Measurements from ENCODE around the gene FGFRL1. TPM values are rescaled to one million over a fixed set of nuclear protein-coding genes. Genes with fewer than 3 reads are reported as not detected.

The FGFRL1 gene
- total RNA-seq, 1 experiment from 2014 or later, result 26.1 TPM

- no peak overlapping the region for H2BK120ac ChIP-seq (ENCODE audit: low read depth, low read length, poor library complexity, severe bottlenecking)
- Mint-ChIP-seq H3K4me1 (peaks cover 2% of the 10 kb centered on the region in 2 experiments; a peak in 3 of 4 replicates), H3K4me3 (no peak overlapping the region; a peak in 1 of 5 replicates), H3K27me3 (ENCODE audit: low read depth) (peaks cover 53% of the 10 kb centered on the region), H3K9me3 (peaks cover 6 to 14% of the 10 kb centered on the region in 2 experiments), H3K36me3 (ENCODE audit: insufficient read depth in 1 of 3, low read depth in 3 of 3) (no peaks in the 10 kb centered on the region; a peak in 2 of 7 replicates), H3K27ac (no peak overlapping the region)
- H2AFZ ChIP-seq (ENCODE audit: low read length), result no peak overlapping the region
- no peak overlapping the region for H3K18ac ChIP-seq (ENCODE audit: insufficient read length, low read depth, low read length)
- H3K9ac ChIP-seq (ENCODE audit: extremely low read depth, insufficient read length, low read length), result no peak overlapping the region
- no peak overlapping the region for H3K27ac ChIP-seq (ENCODE audit: insufficient read length, low read depth, low read length)
- no peak for TF ChIP-seq CTCF (conservative IDR thresholded peaks at IDR 0.05)
- no peak overlapping the region for H3K23ac ChIP-seq (ENCODE audit: insufficient read length, low read depth, low read length)
- no peaks in the 10 kb centered on the region for H3K27me3 ChIP-seq (ENCODE audit: insufficient read depth, low read length)
- no peak overlapping the region for H2BK5ac ChIP-seq (ENCODE audit: insufficient read length, low read length)
- H4K20me1 ChIP-seq (ENCODE audit: control insufficient read depth, insufficient read depth, insufficient read length), result peaks cover 3% of the 10 kb centered on the region
- H3K4ac ChIP-seq (ENCODE audit: low read depth, low read length), result no peak overlapping the region
- H4K5ac ChIP-seq (ENCODE audit: insufficient read length, low read depth, low read length), result no peak overlapping the region
- no peak overlapping the region for H3K4me2 ChIP-seq (ENCODE audit: insufficient read depth, insufficient read length, low read length)
- peak overlapping the region; percentile 31; the same call in 1 of the 2 replicates for H2BK15ac ChIP-seq (ENCODE audit: low read depth, low read length)
- H3K79me1 ChIP-seq (ENCODE audit: insufficient read depth, low read depth, low read length, poor library complexity, severe bottlenecking), result no peaks in the 10 kb centered on the region
- H3T11ph ChIP-seq (ENCODE audit: low read length), result no peak overlapping the region
- H2AK5ac ChIP-seq (ENCODE audit: insufficient read length, low read length), result no peak overlapping the region
- H3K4me1 ChIP-seq (ENCODE audit: insufficient read depth, low read length), result no peaks in the 10 kb centered on the region
- H3K23me2 ChIP-seq (ENCODE audit: insufficient read length, low read depth, low read length, poor library complexity, severe bottlenecking), result no peaks in the 10 kb centered on the region
- peaks cover 5% of the 10 kb centered on the region for H3K9me3 ChIP-seq (ENCODE audit: control insufficient read depth, low read depth, low read length)
- no peak overlapping the region for H2BK20ac ChIP-seq (ENCODE audit: low read depth, low read length, poor library complexity, severe bottlenecking)
- no peak overlapping the region for H4K8ac ChIP-seq (replicated peaks; ENCODE audit: insufficient read length, low read depth, low read length)
- no peak for DNase-seq
- no CpG with 5 or more reads among the region's 9 CpGs for WGBS (ENCODE audit: extremely low coverage, insufficient read length, low lambda C conversion rate)
- no peak overlapping the region for H2BK12ac ChIP-seq (ENCODE audit: insufficient read length, low read depth, low read length)
- no peak overlapping the region for H3K14ac ChIP-seq (ENCODE audit: insufficient read depth, low read length)
- no peak overlapping the region for H4K91ac ChIP-seq (ENCODE audit: insufficient read length, low read depth, low read length)
- no peak overlapping the region for H3K56ac ChIP-seq (ENCODE audit: insufficient read length, low read depth, low read length)
- H3K79me2 ChIP-seq (ENCODE audit: insufficient read depth, low read length), result no peaks in the 10 kb centered on the region
These were observed 62.7 kb downstream of the FGFRL1 start for GRCh38 chr4:1074077-1074476.

Data from H9 (cell line).